Cardiac muscle cell (in vitro differentiated cells and primary cell): Measurements from ENCODE around the gene RELB. TPM values are rescaled to one million over a fixed set of nuclear protein-coding genes. Genes with fewer than 3 reads are reported as not detected.

Experiments
- DNase-seq, 2 donors: peaks; one replicate each; pipeline versions ENCODE4 v3.0.0 to v3.0.0-alpha.2; 2010 to 2017; ENCODE audit warnings: low read depth in 1 of 2, low spot score in 1 of 2
- H3K27ac ChIP-seq: fragments of 200-600 bp; sonication (generic); 2 replicates; pipeline ENCODE4 v1.5.1; 2016
- H3K27me3 ChIP-seq: fragments of 200-600 bp; sonication (generic); 2 replicates; pipeline ENCODE4 v1.6.0; 2016; ENCODE audit warnings: control low read depth
- H3K36me3 ChIP-seq: fragments of 200-600 bp; sonication (generic); 2 replicates; pipeline ENCODE4 v1.5.1; 2016; ENCODE audit warnings: control low read depth
- H3K4me1 ChIP-seq: fragments of 200-600 bp; sonication (generic); 2 replicates; pipeline ENCODE4 v1.8.1; 2017; ENCODE audit warnings: low read depth, mild to moderate bottlenecking, mixed run types
- H3K4me3 ChIP-seq: fragments of 200-600 bp; sonication (generic); 2 replicates; pipeline ENCODE4 v1.5.1; 2016; ENCODE audit warnings: mild to moderate bottlenecking
- H3K9me3 ChIP-seq: fragments of 200-600 bp; sonication (generic); 2 replicates; pipeline ENCODE4 v1.5.1; 2017; ENCODE audit warnings: low read depth, mild to moderate bottlenecking, control low read depth
- polyA plus RNA-seq: library from polyadenylated mRNA; unstranded; fragments of >200 nt; fragmentation: Nextera tagmentation; extraction: Ambion mirVana; gene quantifications from 2 replicates; pipeline ENCODE4 v1.2.1, GENCODE V29; 2016
- total RNA-seq: library from RNA; depleted of rRNA; stranded (reverse); fragments of >200 nt; gene quantifications from 2 replicates; pipeline ENCODE4 v1.2.3, GENCODE V29; 2016
- TF ChIP-seq, protein P1 (sequence below): IDR thresholded peaks from 2 replicates; pipeline ENCODE4 v1.5.1; 2012; ENCODE audit warnings: low read depth, mild to moderate bottlenecking, low read length

RELB gene
- total and polyA plus RNA-seq, 2 experiments from 2014 or later, result 1.3 to 3.1 TPM

DNA sequence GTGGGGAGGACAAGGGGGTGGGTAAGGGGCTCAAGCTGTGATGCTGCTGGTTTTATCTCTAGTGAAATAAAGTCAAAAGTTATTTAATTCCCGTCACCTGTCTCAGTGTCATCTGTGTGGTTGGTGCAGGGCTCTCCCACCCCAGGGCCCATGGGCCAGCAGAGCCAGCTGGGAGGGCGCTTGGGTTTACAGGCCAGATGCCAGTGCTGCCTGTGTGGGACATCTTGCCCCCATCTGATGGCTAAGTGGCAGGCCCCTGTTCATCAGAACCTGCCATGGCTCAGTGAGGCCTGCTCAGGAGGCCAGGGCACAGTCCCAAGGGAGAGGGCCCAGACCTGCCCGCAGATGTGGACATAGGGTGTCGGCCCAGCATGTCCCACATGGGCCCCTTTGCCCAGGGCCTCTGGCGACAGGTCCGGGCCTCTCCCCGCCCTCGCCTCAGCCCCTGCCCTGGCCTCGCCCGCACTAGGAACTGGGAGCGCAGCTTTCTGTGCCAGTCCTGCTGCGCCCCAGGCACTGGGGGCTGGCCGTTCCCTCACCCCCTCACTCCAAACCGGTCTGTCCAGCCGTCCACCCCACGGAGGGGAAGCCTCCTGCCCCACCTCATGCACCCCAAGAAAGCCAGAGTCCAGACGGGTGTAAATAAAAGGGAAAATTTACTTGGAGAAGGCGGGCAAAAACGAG lies 69.7 kb downstream of the RELB start:
- TF ChIP-seq, protein P1, sequence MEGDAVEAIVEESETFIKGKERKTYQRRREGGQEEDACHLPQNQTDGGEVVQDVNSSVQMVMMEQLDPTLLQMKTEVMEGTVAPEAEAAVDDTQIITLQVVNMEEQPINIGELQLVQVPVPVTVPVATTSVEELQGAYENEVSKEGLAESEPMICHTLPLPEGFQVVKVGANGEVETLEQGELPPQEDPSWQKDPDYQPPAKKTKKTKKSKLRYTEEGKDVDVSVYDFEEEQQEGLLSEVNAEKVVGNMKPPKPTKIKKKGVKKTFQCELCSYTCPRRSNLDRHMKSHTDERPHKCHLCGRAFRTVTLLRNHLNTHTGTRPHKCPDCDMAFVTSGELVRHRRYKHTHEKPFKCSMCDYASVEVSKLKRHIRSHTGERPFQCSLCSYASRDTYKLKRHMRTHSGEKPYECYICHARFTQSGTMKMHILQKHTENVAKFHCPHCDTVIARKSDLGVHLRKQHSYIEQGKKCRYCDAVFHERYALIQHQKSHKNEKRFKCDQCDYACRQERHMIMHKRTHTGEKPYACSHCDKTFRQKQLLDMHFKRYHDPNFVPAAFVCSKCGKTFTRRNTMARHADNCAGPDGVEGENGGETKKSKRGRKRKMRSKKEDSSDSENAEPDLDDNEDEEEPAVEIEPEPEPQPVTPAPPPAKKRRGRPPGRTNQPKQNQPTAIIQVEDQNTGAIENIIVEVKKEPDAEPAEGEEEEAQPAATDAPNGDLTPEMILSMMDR, result no peak
- Histone ChIP-seq H3K27ac (no peak overlapping the region), H3K9me3 (no peaks in the 10 kb centered on the region), H3K4me3 (no peak overlapping the region), H3K4me1 (peaks cover 6% of the 10 kb centered on the region), H3K36me3 (peaks cover 22% of the 10 kb centered on the region), H3K27me3 (no peaks in the 10 kb centered on the region)
- DNase-seq, result no peak

DNA sequence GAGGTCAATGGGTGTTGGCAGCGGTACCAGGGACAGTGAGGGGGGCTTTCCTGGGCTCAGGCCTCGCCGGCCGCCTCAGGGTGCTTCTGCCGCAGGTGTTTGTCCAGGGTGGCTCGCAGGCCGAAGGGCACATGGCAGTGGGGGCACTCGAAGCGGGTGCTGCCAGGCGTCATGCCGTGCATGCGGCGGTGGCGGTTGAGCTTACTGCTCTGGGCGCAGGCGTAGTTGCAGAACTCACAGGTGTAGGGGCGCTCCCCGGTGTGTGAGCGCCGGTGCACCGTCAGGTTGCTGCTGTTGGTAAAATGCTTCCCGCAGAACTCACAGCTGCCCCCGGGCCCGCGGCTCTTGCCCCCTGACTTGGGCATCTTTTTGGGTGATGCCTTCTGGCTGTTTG lies 70.3 kb downstream of the RELB start:
- Histone ChIP-seq H3K4me3 (no peak overlapping the region), H3K9me3 (no peaks in the 10 kb centered on the region), H3K36me3 (peaks cover 22% of the 10 kb centered on the region), H3K27ac (no peak overlapping the region), H3K4me1 (peaks cover 8% of the 10 kb centered on the region), H3K27me3 (no peaks in the 10 kb centered on the region)
- DNase-seq, result no peak
- TF ChIP-seq, protein P1, result no peak

DNA sequence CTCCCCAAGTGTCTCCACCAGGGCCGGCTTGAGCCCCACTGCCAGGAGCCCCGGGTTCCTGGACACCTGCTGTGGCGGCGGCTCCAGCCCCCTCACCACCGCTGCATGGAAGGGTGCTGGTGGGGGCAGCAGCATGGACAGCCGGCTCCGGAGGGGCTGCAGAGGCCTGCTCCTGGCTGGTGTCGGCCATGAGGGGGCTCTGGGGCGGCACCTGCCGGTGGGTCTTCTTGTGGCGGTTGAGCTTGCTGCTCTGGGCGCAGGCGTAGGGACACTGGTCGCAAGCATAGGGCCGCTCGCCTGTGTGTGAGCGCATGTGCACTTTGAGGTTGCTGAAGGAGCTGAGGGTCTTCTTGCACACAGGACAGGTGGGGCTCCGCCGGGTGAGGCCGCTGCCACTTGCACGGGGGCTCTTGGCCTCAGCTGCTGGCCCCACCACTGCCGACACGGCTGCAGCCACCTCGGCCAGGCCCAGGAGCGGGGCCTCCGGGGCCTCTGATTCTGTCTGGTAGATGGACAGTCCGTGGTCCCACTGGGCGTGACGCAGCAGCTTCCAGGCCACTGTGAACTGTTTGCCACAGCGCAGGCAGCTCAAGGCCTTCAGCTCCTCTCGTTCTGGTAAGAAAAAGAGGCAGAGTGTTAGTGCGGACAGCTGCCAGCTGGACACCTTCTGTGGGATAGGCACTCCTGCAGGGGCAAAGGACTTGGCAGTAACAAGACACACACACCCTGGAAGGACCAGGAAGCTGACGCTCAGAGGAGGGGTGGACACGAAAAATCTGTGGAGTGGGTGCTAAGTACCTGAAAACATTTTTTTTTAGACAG lies 70.9 kb downstream of the RELB start:
- H3K27ac ChIP-seq, result no peak overlapping the region

DNA sequence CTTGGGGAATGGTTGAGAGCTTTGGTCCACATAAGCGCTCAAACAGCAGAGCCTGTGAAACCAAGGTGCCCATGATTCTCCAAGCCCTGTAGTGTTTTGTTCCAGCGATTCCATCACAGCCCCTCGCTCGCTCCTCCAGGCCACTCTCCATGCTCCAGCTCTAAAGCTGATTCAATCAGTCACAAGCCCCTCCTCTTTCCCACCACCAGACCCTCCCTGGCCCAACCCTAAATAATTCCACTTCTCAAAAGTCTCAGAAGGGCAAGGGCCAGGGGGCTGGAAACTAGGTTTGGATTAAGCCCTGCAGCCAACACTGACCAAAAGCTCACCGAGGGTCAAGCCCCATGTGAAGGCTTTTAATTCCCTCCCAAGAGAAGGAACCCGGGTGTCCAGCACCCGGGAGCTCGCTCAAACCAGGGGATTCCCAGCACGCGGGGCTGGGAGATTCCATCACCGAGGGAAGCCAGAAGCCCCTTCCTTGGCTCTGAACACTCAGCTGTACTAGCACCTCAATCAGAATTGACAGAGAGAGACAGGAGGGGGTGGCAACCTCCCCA lies 73.6 kb downstream of the RELB start:
- Histone ChIP-seq H3K4me3 (no peak overlapping the region), H3K36me3 (peaks cover 13% of the 10 kb centered on the region), H3K27me3 (no peaks in the 10 kb centered on the region), H3K27ac (no peak overlapping the region), H3K9me3 (no peaks in the 10 kb centered on the region), H3K4me1 (peaks cover 11% of the 10 kb centered on the region)
- no peak for DNase-seq
- TF ChIP-seq, protein P1, result no peak

More for the DNA sequence above, 70.9 kb downstream of the RELB start:
- Histone ChIP-seq H3K4me1 (peaks cover 11% of the 10 kb centered on the region), H3K9me3 (no peaks in the 10 kb centered on the region), H3K36me3 (peaks cover 20% of the 10 kb centered on the region), H3K27me3 (no peaks in the 10 kb centered on the region), H3K4me3 (no peak overlapping the region)
- TF ChIP-seq, protein P1, result no peak
- DNase-seq, result no peak

DNA sequence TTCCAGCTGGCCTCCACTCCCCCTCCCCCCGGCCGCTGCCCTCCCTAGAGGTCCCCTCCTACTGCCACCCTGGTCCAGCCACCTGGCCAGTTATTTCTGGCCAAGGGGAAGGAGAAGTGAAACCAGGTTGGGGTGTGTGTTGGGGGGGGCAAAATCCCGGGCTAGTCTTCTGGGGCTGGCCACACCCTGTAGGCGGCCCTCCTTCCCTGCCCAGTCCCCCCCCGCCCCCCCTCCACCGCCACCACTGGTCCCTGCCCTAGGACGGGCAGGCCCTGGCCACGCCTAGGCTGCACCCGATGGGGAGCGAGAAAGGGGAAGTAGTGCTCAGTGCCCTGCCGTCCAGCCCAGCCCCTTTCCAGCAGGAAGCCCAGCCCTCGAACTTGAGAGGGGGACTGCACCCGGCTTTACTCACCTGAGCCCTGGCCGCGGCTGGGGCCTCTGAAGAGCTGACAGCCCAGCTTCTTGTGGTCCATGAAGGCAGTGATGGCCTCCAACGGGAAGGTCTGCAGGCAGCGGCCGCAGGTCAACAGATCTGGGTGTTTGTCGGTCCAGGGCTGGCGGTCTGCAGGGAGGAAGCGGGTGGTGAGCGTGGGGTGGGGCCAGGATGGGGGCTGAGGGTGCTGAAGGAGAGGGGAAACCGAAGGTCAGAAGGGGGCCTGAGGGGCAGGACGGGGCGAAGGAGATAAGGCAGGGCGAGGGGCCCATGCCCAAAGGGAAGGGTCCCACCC lies 74.2 kb downstream of the RELB start:
- Histone ChIP-seq H3K36me3 (peaks cover 7% of the 10 kb centered on the region), H3K4me1 (peaks cover 17% of the 10 kb centered on the region), H3K4me3 (peak overlapping the region; percentile 2), H3K9me3 (no peaks in the 10 kb centered on the region), H3K27me3 (no peaks in the 10 kb centered on the region), H3K27ac (no peak overlapping the region)
- DNase-seq, result peak; percentile 19 to 51
- TF ChIP-seq, protein P1, result no peak
